ENCODE measurements around the gene DDX5.

GRCh38 chr17:64460955-64461354 is 45.1 kb downstream of the DDX5 start:
- TF ChIP-seq KLF16 (tag by site-specific recombination; IDR thresholded peaks at IDR 0.05): no peak
- TF ChIP-seq CTCF (tag by site-specific recombination; IDR thresholded peaks at IDR 0.05): no peak
- no peak for TF ChIP-seq ZNF513 (tag by site-specific recombination; IDR thresholded peaks at IDR 0.05)
